B cell (primary cell): ENCODE results near the gene POU2F2. TPM values are rescaled to one million over a fixed set of nuclear protein-coding genes. Genes with fewer than 3 reads are reported as not detected.

Source experiments
- ATAC-seq: fragments of 200-7000 bp; cut with Tn5 transposase; one replicate; pipeline ENCODE4 v1.10.0; 2021; ENCODE audit warnings: low read depth, mild to moderate bottlenecking, moderate number of reproducible peaks, moderate library complexity
- CTCF ChIA-PET: fragments of 350-600 bp; sonication (Branson Sonifier 250); formaldehyde crosslinking; loops from one replicate; lab custom pipeline; 2021; ENCODE audit warnings: antibody characterized with exemption, inconsistent platforms; lab: Charles Lee
- POLR2A ChIA-PET: fragments of 350-600 bp; sonication (Branson Sonifier 250); formaldehyde crosslinking; loops from one replicate; lab custom pipeline; 2021; ENCODE audit warnings: antibody characterized with exemption; lab: Charles Lee
- DNase-seq: peaks from one replicate; pipeline ENCODE4 v3.0.0; 2013
- H2AFZ ChIP-seq: 2 replicates; pipeline ENCODE4 v1.6.1; 2012; ENCODE audit warnings: mild to moderate bottlenecking, low read depth, low read length; ENCODE audit not compliant: insufficient read depth, poor library complexity, severe bottlenecking
- H3K27ac ChIP-seq, 2 donors: 1 replicate in 1 of 2; 2 replicates in 1 of 2; pipeline ENCODE4 v1.5.1; 2012 to 2013; ENCODE audit warnings: low read length in 2 of 2, mild to moderate bottlenecking in 2 of 2, moderate library complexity in 1 of 2
- H3K27me3 ChIP-seq, 4 experiments: fragments of 200-600 bp in 1 of 4; sonication (generic) in 1 of 4; replicated peaks in 1 of 4; 1 replicate in 2 of 4; 2 replicates in 2 of 4; pipeline versions ENCODE4 v1.6.1 to v1.7.0; 2013 to 2016; ENCODE audit warnings: low read length in 3 of 4, mild to moderate bottlenecking in 2 of 4, mixed read lengths in 1 of 4, moderate library complexity in 1 of 4; ENCODE audit not compliant: insufficient read depth in 4 of 4, control insufficient read depth in 3 of 4; ENCODE audit errors: control extremely low read depth in 1 of 4
- H3K36me3 ChIP-seq, 2 experiments: replicated peaks in 1 of 2; 1 replicate in 1 of 2; 2 replicates in 1 of 2; pipeline versions ENCODE4 v1.6.1 to v1.7.1; 2013; ENCODE audit warnings: low read length in 1 of 2; ENCODE audit not compliant: insufficient read depth in 2 of 2, control insufficient read depth in 1 of 2; ENCODE audit errors: control extremely low read depth in 1 of 2, extremely low read depth in 1 of 2
- H3K4me1 ChIP-seq, 2 donors: fragments of 200-600 bp in 1 of 2; sonication (generic) in 1 of 2; 1 replicate in 1 of 2; 2 replicates in 1 of 2; pipeline versions ENCODE4 v1.5.1 to v1.6.1; 2013 to 2017; ENCODE audit warnings: low read length in 2 of 2; ENCODE audit not compliant: control insufficient read depth in 2 of 2, insufficient read depth in 2 of 2
- H3K4me2 ChIP-seq: replicated peaks from 2 replicates; pipeline ENCODE3; 2012; ENCODE audit warnings: mild to moderate bottlenecking, low read depth, low read length; ENCODE audit not compliant: poor library complexity, severe bottlenecking
- H3K4me3 ChIP-seq, 5 experiments: fragments of 200-600 bp in 1 of 5; sonication (generic) in 1 of 5; 1 replicate in 3 of 5; 2 replicates in 2 of 5; pipeline versions ENCODE4 v1.5.1 to v1.7.0; 2011 to 2016; ENCODE audit warnings: low read length in 4 of 5, mild to moderate bottlenecking in 4 of 5, low read depth in 2 of 5, control low read depth in 1 of 5, moderate library complexity in 1 of 5; ENCODE audit not compliant: insufficient read depth in 1 of 5; ENCODE audit errors: control extremely low read depth in 1 of 5, extremely low read depth in 1 of 5
- H3K79me2 ChIP-seq: fragments of 200-600 bp; sonication (generic); one replicate; pipeline ENCODE4 v1.6.0; 2016; ENCODE audit warnings: low read length; ENCODE audit not compliant: control insufficient read depth, insufficient read depth
- H3K9ac ChIP-seq: fragments of 200-600 bp; sonication (generic); 2 replicates; pipeline ENCODE4 v1.6.1; 2017; ENCODE audit warnings: mild to moderate bottlenecking, low read length, moderate library complexity
- H3K9me3 ChIP-seq, 3 donors: one replicate each; pipeline versions ENCODE4 v1.6.1 to v1.7.1; 2013; ENCODE audit warnings: low read length in 2 of 3; ENCODE audit not compliant: control insufficient read depth in 2 of 3, insufficient read depth in 1 of 3; ENCODE audit errors: control extremely low read depth in 1 of 3
- H4K20me1 ChIP-seq: 2 replicates; pipeline ENCODE4 v1.6.0; 2012; ENCODE audit warnings: mild to moderate bottlenecking, low read length; ENCODE audit not compliant: insufficient read depth, control insufficient read depth, poor library complexity, severe bottlenecking
- H3K27ac Mint-ChIP-seq: one replicate; pipeline ENCODE4 v1.8.0; 2021; ENCODE audit warnings: mixed read lengths
- H3K27me3 Mint-ChIP-seq: one replicate; pipeline ENCODE4 v1.8.0; 2021; ENCODE audit warnings: mixed read lengths
- H3K4me1 Mint-ChIP-seq: one replicate; pipeline ENCODE4 v1.8.0; 2021; ENCODE audit warnings: mixed read lengths
- H3K4me3 Mint-ChIP-seq: one replicate; pipeline ENCODE4 v1.8.0; 2021; ENCODE audit warnings: mixed read lengths
- H3K9me3 Mint-ChIP-seq: one replicate; pipeline ENCODE4 v1.8.0; 2022; ENCODE audit warnings: mixed read lengths; ENCODE audit not compliant: insufficient read depth
- EZH2 ChIP-seq: IDR thresholded peaks from 2 replicates; pipeline ENCODE4 v1.6.1; 2012; ENCODE audit warnings: borderline replicate concordance, low read depth, mild to moderate bottlenecking, moderate library complexity, low read length; ENCODE audit not compliant: insufficient read depth, poor library complexity, severe bottlenecking
- WGBS: methylation state at CpG from one replicate; pipeline ENCODE4 v1.1.5; 2013; ENCODE audit warnings: missing lambda C conversion rate; ENCODE audit not compliant: insufficient coverage; 5-methylcytosine and 5-hydroxymethylcytosine counted together
- intact Hi-C: fragments of 100-400 bp; cut with micrococcal nuclease; formaldehyde crosslinking; loops from one replicate; pipeline ENCODE4 v1.10.0; 2022
- polyA plus RNA-seq: library from polyadenylated mRNA; depleted of rRNA; stranded (reverse); fragments of >200 nt; gene quantifications from 2 replicates; pipeline ENCODE4 v1.2.3, GENCODE V29; 2012
- total RNA-seq, 2 donors: library from RNA; stranded (reverse); fragments of 120-200 nt in 1 of 2; gene quantifications; 1 replicate in 1 of 2; 2 replicates in 1 of 2; pipeline versions ENCODE4 v1.2.3 to v1.2.4, GENCODE V29; 2013 to 2022
- TF ChIP-seq, protein P1 (sequence below): fragments of 200-600 bp; IDR thresholded peaks from one replicate; pipeline ENCODE4 v1.8.0; 2022; ENCODE audit warnings: antibody characterized with exemption, mild to moderate bottlenecking

Gene POU2F2
- total and polyA plus RNA-seq, 2 donors (not counting 1 experiment from before 2014, with no cell fraction given): 152 to 170 TPM

DNA sequence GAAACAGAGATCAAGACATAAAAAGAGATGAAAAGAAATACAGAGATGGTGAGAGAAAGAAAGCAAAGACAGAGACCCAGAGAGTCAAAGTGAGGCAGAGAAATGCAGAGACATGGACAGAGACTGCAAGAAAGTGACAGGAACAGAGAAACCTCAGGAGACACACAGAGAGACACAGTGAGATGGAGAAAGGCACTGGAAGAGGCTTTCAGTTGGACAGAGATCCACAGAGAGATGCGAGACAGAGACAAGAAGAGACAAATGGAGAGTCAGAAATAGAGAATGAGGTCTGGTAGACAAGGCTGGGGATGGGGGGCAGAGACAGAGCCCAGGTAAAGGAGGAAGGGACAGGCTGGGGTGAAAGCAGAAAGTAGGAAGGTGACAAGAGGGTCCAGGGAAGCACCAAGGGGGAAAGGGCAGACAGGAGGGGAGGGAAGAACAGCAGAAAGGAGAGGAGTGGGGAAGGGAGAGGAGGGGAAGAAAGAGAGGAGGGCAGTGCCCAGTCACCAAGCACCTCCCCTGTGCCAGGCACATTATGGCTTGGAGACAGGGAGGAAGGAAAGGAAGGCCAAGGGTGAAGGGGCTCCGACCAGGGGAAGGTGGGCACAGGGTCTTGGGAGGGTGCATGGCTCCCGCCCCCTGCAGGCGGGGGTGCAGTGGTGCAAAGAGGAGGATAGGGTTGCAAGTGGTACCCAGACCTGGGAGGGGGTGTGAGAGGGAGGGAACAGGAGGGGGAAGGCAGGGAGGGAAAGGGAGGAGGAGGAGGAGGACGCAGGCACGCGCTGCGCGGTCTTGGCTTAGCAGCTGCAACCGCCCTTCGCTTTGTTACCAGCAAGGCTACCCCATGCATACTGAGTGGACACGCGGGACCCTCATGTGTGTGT, 46.8 kb upstream of the POU2F2 start:
- Histone ChIP-seq H3K27ac (no peak overlapping the region), H3K4me1 (peaks cover 38 to 56% of the 10 kb centered on the region in 2 donors), H3K4me2 (no peak overlapping the region), H2AFZ (no peak overlapping the region), H3K4me3 (no peak overlapping the region), H3K36me3 (no peaks in the 10 kb centered on the region), H3K9ac (no peak overlapping the region), H4K20me1 (peaks cover 40% of the 10 kb centered on the region), H3K79me2 (peaks cover 26% of the 10 kb centered on the region), H3K27me3 (peaks cover 0 to 49% (median 39%) of the 10 kb centered on the region in 4 experiments), H3K9me3 (no peaks in the 10 kb centered on the region)
- H3K27ac Mint-ChIP-seq: no peak overlapping the region
- peaks cover 29% of the 10 kb centered on the region for H3K4me1 Mint-ChIP-seq
- WGBS: 17% methylated on average over 12 of the region's 13 CpGs
- H3K27me3 Mint-ChIP-seq: peaks cover 20% of the 10 kb centered on the region
- ChIA-PET POLR2A (no interaction called here), CTCF (interaction anchor here (10.8 kb wide), 1 partner anchor 69 kb away, joined by 150 read pairs; no protein-coding TSS in a partner anchor)
- H3K4me3 Mint-ChIP-seq: no peak overlapping the region
- TF ChIP-seq EZH2: no peak
- TF ChIP-seq, protein P1, sequence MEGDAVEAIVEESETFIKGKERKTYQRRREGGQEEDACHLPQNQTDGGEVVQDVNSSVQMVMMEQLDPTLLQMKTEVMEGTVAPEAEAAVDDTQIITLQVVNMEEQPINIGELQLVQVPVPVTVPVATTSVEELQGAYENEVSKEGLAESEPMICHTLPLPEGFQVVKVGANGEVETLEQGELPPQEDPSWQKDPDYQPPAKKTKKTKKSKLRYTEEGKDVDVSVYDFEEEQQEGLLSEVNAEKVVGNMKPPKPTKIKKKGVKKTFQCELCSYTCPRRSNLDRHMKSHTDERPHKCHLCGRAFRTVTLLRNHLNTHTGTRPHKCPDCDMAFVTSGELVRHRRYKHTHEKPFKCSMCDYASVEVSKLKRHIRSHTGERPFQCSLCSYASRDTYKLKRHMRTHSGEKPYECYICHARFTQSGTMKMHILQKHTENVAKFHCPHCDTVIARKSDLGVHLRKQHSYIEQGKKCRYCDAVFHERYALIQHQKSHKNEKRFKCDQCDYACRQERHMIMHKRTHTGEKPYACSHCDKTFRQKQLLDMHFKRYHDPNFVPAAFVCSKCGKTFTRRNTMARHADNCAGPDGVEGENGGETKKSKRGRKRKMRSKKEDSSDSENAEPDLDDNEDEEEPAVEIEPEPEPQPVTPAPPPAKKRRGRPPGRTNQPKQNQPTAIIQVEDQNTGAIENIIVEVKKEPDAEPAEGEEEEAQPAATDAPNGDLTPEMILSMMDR: peak; percentile 53
- DNase-seq (peak; percentile 52), ATAC-seq (no peak)
- intact Hi-C loops: no loop called here
- no peaks in the 10 kb centered on the region for H3K9me3 Mint-ChIP-seq

GRCh38 chr19:42177686-42178019, 45.4 kb upstream of the POU2F2 start:
- Histone ChIP-seq H2AFZ (no peak overlapping the region), H3K4me1 (peaks cover 31 to 55% of the 10 kb centered on the region in 2 donors), H3K79me2 (peaks cover 26% of the 10 kb centered on the region), H3K36me3 (no peaks in the 10 kb centered on the region), H3K27me3 (peaks cover 0 to 49% (median 39%) of the 10 kb centered on the region in 4 experiments), H3K27ac (no peak overlapping the region), H3K4me3 (peak overlapping the region in 2 of 5 experiments; percentile 22 to 54), H3K9ac (no peak overlapping the region), H3K4me2 (peak overlapping the region; percentile 98), H4K20me1 (peaks cover 40% of the 10 kb centered on the region), H3K9me3 (no peaks in the 10 kb centered on the region)
- 33% methylated on average over 3 of the region's 3 CpGs for WGBS
- TF ChIP-seq EZH2: no peak
- TF ChIP-seq, protein P1: no peak
- Mint-ChIP-seq H3K4me1 (peaks cover 20% of the 10 kb centered on the region), H3K9me3 (no peaks in the 10 kb centered on the region), H3K4me3 (no peak overlapping the region), H3K27me3 (peaks cover 20% of the 10 kb centered on the region), H3K27ac (no peak overlapping the region)
- DNase-seq (no peak), ATAC-seq (no peak)
- intact Hi-C loops: loop anchor here (2.0 kb wide), 2 partner anchors 39 to 65 kb away; partner anchors contain the start of genes DEDD2 and GSK3A
- POLR2A ChIA-PET: interaction anchor here (1.4 kb wide), 1 partner anchor 63 kb away, joined by 4 read pairs; no protein-coding TSS in a partner anchor
- CTCF ChIA-PET: interaction anchor here (0.7 to 3.2 kb wide), 7 partner anchors 8 to 246 kb away, joined by 3 to 32 read pairs (median 7); partner anchors contain the start of gene POU2F2
